ENCODE results near the gene PDZD8. TPM values are rescaled to one million over a fixed set of nuclear protein-coding genes. Genes with fewer than 3 reads are reported as not detected.

Gene PDZD8
- polyA plus RNA-seq, 1 donor from 2014 or later = 16.3 TPM

DNA sequence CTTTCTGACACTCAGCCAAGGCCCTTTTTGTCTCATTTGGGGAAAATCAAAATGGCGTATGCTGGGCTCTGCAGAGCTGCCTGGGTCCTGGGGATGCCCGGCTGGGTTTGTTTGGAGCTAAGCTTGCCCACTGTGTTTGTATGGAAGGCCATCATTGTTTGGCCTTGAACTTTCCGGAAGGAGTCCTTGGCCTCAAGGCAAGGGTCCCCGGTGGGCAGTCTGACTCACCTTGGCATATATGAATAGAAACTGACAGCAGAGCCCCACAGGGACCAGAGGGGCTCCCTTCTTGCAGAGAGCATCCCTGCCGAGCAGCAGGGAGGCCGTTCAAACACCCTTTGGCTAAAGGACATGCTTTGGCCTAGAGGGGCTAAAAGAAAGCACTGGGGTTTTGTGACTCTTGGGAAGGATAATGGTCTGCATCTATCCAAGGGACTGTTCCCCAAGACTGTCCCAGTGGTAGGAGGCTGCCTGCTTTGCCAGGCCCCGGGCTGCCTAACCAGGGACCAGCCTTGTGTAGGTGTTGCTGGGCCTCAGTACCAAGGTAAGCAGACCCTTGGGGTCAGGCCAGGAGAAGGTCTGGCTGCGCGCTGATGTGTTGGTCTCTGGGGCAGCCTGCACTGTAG lies 119.3 kb downstream of the PDZD8 start:
- Histone ChIP-seq H4K20me1 (ENCODE audit: insufficient read depth) (no peaks in the 10 kb centered on the region), H3F3A (ENCODE audit: insufficient read depth, low read length, poor library complexity, severe bottlenecking) (no peaks in the 10 kb centered on the region), H3K27me3 (ENCODE audit: insufficient read depth, low read depth, low read length) (no peaks in the 10 kb centered on the region), H3K27ac (ENCODE audit: low read length) (no peak overlapping the region), H3K4me2 (ENCODE audit: low read length) (no peak overlapping the region), H3K9me3 (ENCODE audit: low read length) (no peaks in the 10 kb centered on the region), H3K9me2 (ENCODE audit: insufficient read depth, low read length) (no peaks in the 10 kb centered on the region), H3K9ac (ENCODE audit: low read length) (no peak overlapping the region), H3K36me3 (ENCODE audit: insufficient read depth, low read length) (no peaks in the 10 kb centered on the region), H3K79me2 (replicated peaks; ENCODE audit: insufficient read depth, low read length) (no peaks in the 10 kb centered on the region), H3K4me3 (ENCODE audit: low read length) (no peak overlapping the region), H2AFZ (ENCODE audit: low read depth, low read length) (no peak overlapping the region)
- TF ChIP-seq TAF1 (IDR thresholded peaks at IDR 0.05; ENCODE audit: low read depth) (no peak), MXI1 (conservative IDR thresholded peaks at IDR 0.05; ENCODE audit: poor library complexity, severe bottlenecking) (no peak), EZH2 (IDR thresholded peaks at IDR 0.05; ENCODE audit: borderline replicate concordance, insufficient read depth, low read length, poor library complexity, severe bottlenecking) (no peak), EP300 (conservative IDR thresholded peaks at IDR 0.05; ENCODE audit: poor library complexity, severe bottlenecking) (no peak), RAD21 (conservative IDR thresholded peaks at IDR 0.05) (no peak)
- TF ChIP-seq, protein P1, sequence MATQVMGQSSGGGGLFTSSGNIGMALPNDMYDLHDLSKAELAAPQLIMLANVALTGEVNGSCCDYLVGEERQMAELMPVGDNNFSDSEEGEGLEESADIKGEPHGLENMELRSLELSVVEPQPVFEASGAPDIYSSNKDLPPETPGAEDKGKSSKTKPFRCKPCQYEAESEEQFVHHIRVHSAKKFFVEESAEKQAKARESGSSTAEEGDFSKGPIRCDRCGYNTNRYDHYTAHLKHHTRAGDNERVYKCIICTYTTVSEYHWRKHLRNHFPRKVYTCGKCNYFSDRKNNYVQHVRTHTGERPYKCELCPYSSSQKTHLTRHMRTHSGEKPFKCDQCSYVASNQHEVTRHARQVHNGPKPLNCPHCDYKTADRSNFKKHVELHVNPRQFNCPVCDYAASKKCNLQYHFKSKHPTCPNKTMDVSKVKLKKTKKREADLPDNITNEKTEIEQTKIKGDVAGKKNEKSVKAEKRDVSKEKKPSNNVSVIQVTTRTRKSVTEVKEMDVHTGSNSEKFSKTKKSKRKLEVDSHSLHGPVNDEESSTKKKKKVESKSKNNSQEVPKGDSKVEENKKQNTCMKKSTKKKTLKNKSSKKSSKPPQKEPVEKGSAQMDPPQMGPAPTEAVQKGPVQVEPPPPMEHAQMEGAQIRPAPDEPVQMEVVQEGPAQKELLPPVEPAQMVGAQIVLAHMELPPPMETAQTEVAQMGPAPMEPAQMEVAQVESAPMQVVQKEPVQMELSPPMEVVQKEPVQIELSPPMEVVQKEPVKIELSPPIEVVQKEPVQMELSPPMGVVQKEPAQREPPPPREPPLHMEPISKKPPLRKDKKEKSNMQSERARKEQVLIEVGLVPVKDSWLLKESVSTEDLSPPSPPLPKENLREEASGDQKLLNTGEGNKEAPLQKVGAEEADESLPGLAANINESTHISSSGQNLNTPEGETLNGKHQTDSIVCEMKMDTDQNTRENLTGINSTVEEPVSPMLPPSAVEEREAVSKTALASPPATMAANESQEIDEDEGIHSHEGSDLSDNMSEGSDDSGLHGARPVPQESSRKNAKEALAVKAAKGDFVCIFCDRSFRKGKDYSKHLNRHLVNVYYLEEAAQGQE (IDR thresholded peaks at IDR 0.05; ENCODE audit: borderline replicate concordance) = no peak
- TF ChIP-seq, protein P2, sequence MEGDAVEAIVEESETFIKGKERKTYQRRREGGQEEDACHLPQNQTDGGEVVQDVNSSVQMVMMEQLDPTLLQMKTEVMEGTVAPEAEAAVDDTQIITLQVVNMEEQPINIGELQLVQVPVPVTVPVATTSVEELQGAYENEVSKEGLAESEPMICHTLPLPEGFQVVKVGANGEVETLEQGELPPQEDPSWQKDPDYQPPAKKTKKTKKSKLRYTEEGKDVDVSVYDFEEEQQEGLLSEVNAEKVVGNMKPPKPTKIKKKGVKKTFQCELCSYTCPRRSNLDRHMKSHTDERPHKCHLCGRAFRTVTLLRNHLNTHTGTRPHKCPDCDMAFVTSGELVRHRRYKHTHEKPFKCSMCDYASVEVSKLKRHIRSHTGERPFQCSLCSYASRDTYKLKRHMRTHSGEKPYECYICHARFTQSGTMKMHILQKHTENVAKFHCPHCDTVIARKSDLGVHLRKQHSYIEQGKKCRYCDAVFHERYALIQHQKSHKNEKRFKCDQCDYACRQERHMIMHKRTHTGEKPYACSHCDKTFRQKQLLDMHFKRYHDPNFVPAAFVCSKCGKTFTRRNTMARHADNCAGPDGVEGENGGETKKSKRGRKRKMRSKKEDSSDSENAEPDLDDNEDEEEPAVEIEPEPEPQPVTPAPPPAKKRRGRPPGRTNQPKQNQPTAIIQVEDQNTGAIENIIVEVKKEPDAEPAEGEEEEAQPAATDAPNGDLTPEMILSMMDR (IDR thresholded peaks at IDR 0.05; ENCODE audit: poor library complexity, severe bottlenecking) = no peak

DNA sequence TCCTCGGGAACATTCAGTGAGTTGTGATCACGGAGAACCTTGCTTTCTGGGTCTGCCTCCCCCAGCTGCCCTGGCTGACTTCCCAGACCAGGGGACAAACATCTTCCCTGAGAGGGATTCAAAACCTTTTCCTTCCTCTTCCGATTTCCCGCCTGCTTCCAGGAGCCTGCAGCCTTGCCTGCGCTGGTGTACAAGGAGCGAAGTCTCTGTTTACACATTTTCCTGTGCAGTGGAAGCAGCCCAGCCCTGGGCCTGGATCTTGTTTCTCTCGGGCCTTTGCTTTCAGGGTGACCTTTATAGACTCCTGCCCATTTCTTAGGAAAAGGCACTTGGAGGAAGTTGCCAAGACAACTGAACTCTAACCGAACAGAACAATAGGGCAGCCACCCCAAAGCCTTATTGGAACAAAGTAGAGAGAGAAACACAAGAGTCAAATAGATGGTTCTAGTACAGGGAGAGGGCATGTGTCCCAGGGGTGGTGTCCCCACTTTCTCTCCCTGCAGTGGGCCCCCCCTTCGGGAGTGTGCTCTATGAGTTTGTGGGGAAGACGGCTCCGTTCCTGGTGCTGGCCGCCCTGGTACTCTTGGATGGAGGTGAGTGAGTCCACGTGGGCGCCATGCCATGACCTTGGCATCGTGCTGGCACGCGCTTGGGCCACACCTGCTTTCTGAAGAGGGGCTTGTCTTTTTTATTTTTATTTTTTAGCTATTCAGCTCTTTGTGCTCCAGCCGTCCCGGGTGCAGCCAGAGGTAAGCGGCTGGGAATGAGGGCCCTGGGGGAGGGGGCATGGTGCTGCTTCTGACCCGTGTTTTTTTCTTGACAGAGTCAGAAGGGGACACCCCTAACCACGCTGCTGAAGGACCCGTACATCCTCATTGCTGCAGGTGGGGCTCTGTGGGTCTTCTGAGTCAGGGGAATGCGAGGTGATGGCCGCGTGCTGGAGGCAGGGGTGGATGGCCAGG lies 120.2 kb downstream of the PDZD8 start:
- H3F3A ChIP-seq (ENCODE audit: insufficient read depth, low read length, poor library complexity, severe bottlenecking) = no peaks in the 10 kb centered on the region
- no peak overlapping the region for H3K4me3 ChIP-seq (ENCODE audit: low read length)
- no peaks in the 10 kb centered on the region for H4K20me1 ChIP-seq (ENCODE audit: insufficient read depth)
- no peak overlapping the region for H3K27ac ChIP-seq (ENCODE audit: low read length)
- no peaks in the 10 kb centered on the region for H3K27me3 ChIP-seq (ENCODE audit: insufficient read depth, low read depth, low read length)
- H2AFZ ChIP-seq (ENCODE audit: low read depth, low read length) = no peak overlapping the region
- H3K9me2 ChIP-seq (ENCODE audit: insufficient read depth, low read length) = no peaks in the 10 kb centered on the region
- no peaks in the 10 kb centered on the region for H3K36me3 ChIP-seq (ENCODE audit: insufficient read depth, low read length)
- TF ChIP-seq RAD21 (conservative IDR thresholded peaks at IDR 0.05) (no peak), EP300 (conservative IDR thresholded peaks at IDR 0.05; ENCODE audit: poor library complexity, severe bottlenecking) (no peak), MXI1 (conservative IDR thresholded peaks at IDR 0.05; ENCODE audit: poor library complexity, severe bottlenecking) (no peak), SMC3 (conservative IDR thresholded peaks at IDR 0.05; ENCODE audit: poor library complexity) (no peak), TAF1 (IDR thresholded peaks at IDR 0.05; ENCODE audit: low read depth) (no peak)
- TF ChIP-seq, protein P2 (IDR thresholded peaks at IDR 0.05; ENCODE audit: poor library complexity, severe bottlenecking) = no peak
- H3K9me3 ChIP-seq (ENCODE audit: low read length) = no peaks in the 10 kb centered on the region
- H3K4me2 ChIP-seq (ENCODE audit: low read length) = no peak overlapping the region
- H3K9ac ChIP-seq (ENCODE audit: low read length) = no peak overlapping the region
- no peaks in the 10 kb centered on the region for H3K79me2 ChIP-seq (replicated peaks; ENCODE audit: insufficient read depth, low read length)
